Mesenchymal stem cell (in vitro differentiated cells and primary cell): ENCODE measurements around the gene ADD1.
A peak's percentile ranks its signal among the peaks of the same experiment; 100 is the strongest.

ENCODE experiments used
- DNase-seq: peaks from one replicate; pipeline ENCODE4 v3.0.0-alpha.2; 2013
- H2AFZ ChIP-seq: one replicate; pipeline ENCODE4 v1.6.1; 2013; ENCODE audit warnings: low read depth, mild to moderate bottlenecking, control low read depth, inconsistent platforms, low read length, moderate library complexity
- H2AK5ac ChIP-seq: 2 replicates; pipeline ENCODE4 v1.6.1; 2013; ENCODE audit warnings: low read length, moderate library complexity, mild to moderate bottlenecking, inconsistent platforms; ENCODE audit not compliant: severe bottlenecking
- H2BK120ac ChIP-seq: one replicate; pipeline ENCODE4 v1.6.1; 2013; ENCODE audit warnings: low read depth, mild to moderate bottlenecking, inconsistent platforms, low read length, moderate library complexity
- H2BK12ac ChIP-seq, 2 experiments: one replicate each; pipeline ENCODE4 v1.6.1; 2013; ENCODE audit warnings: inconsistent platforms in 2 of 2, low read length in 2 of 2, mild to moderate bottlenecking in 2 of 2, moderate library complexity in 2 of 2, control low read depth in 1 of 2
- H2BK15ac ChIP-seq: one replicate; pipeline ENCODE4 v1.6.1; 2013; ENCODE audit warnings: mild to moderate bottlenecking, low read depth, inconsistent platforms; ENCODE audit not compliant: poor library complexity, severe bottlenecking
- H2BK5ac ChIP-seq: 2 replicates; pipeline ENCODE4 v1.6.1; 2013; ENCODE audit warnings: low read depth, mild to moderate bottlenecking, low read length, control low read depth, inconsistent platforms; ENCODE audit not compliant: poor library complexity, severe bottlenecking
- H3K14ac ChIP-seq, 2 experiments: one replicate each; pipeline ENCODE4 v1.6.1; 2013; ENCODE audit warnings: inconsistent platforms in 2 of 2, low read length in 2 of 2, control low read depth in 1 of 2, mild to moderate bottlenecking in 1 of 2, moderate library complexity in 1 of 2
- H3K18ac ChIP-seq, 2 experiments: one replicate each; pipeline ENCODE4 v1.6.1; 2013; ENCODE audit warnings: inconsistent platforms in 2 of 2, low read length in 2 of 2, control low read depth in 1 of 2, low read depth in 1 of 2, mild to moderate bottlenecking in 1 of 2
- H3K23ac ChIP-seq, 2 experiments: one replicate each; pipeline ENCODE4 v1.6.1; 2013; ENCODE audit warnings: inconsistent platforms in 2 of 2, low read length in 2 of 2, mild to moderate bottlenecking in 2 of 2, moderate library complexity in 2 of 2, control low read depth in 1 of 2
- H3K27ac ChIP-seq: 2 replicates; pipeline ENCODE4 v1.5.1; 2013; ENCODE audit warnings: mild to moderate bottlenecking, moderate library complexity, low read length, control low read depth, inconsistent platforms; ENCODE audit not compliant: poor library complexity, severe bottlenecking
- H3K27me3 ChIP-seq, 2 experiments: 2 replicates each; pipeline versions ENCODE4 v1.6.1 to v1.7.0; 2013; ENCODE audit warnings: low read length in 2 of 2, mild to moderate bottlenecking in 2 of 2, moderate library complexity in 2 of 2, control low read depth in 1 of 2, inconsistent platforms in 1 of 2; ENCODE audit not compliant: control insufficient read depth in 1 of 2, insufficient read depth in 1 of 2
- H3K36me3 ChIP-seq, 2 experiments: 2 replicates each; pipeline versions ENCODE4 v1.6.1 to v1.7.0; 2013; ENCODE audit warnings: low read length in 2 of 2, control low read depth in 1 of 2, inconsistent platforms in 1 of 2, low read depth in 1 of 2, mild to moderate bottlenecking in 1 of 2; ENCODE audit not compliant: insufficient read depth in 2 of 2, control insufficient read depth in 1 of 2
- H3K4ac ChIP-seq, 2 experiments: one replicate each; pipeline ENCODE4 v1.6.1; 2013; ENCODE audit warnings: inconsistent platforms in 2 of 2, low read length in 2 of 2, mild to moderate bottlenecking in 2 of 2, moderate library complexity in 2 of 2, control low read depth in 1 of 2, low read depth in 1 of 2
- H3K4me1 ChIP-seq: 2 replicates; pipeline ENCODE4 v1.6.1; 2013; ENCODE audit warnings: low read depth, low read length, control low read depth; ENCODE audit not compliant: control insufficient read depth, insufficient read depth
- H3K4me2 ChIP-seq: 2 replicates; pipeline ENCODE4 v1.6.1; 2013; ENCODE audit warnings: low read length, mild to moderate bottlenecking, inconsistent platforms; ENCODE audit not compliant: poor library complexity, severe bottlenecking
- H3K4me3 ChIP-seq, 2 experiments: 2 replicates each; pipeline versions ENCODE4 v1.5.1 to v1.7.0; 2013; ENCODE audit warnings: low read length in 2 of 2, mild to moderate bottlenecking in 2 of 2, control low read depth in 1 of 2, low read depth in 1 of 2; ENCODE audit not compliant: insufficient read depth in 1 of 2
- H3K79me1 ChIP-seq: replicated peaks from 2 replicates; pipeline ENCODE4 v1.6.1; 2013; ENCODE audit warnings: mild to moderate bottlenecking, control low read depth, low read length, inconsistent platforms; ENCODE audit not compliant: poor library complexity, severe bottlenecking
- H3K9ac ChIP-seq: 2 replicates; pipeline ENCODE4 v1.7.0; 2013; ENCODE audit warnings: mild to moderate bottlenecking, low read length, moderate library complexity
- H3K9me3 ChIP-seq: 2 replicates; pipeline ENCODE4 v1.7.0; 2013; ENCODE audit warnings: mild to moderate bottlenecking, low read length; ENCODE audit not compliant: control insufficient read depth
- H4K8ac ChIP-seq: one replicate; pipeline ENCODE4 v1.6.1; 2013; ENCODE audit warnings: inconsistent platforms, mild to moderate bottlenecking, low read length, moderate library complexity
- H4K91ac ChIP-seq: one replicate; pipeline ENCODE4 v1.6.1; 2013; ENCODE audit warnings: mild to moderate bottlenecking, low read length, inconsistent platforms
- WGBS: methylation state at CpG from one replicate; pipeline ENCODE4 v1.1.7; 2013; ENCODE audit warnings: mixed read lengths; 5-methylcytosine and 5-hydroxymethylcytosine counted together

Gene ADD1

GRCh38 chr4:2867758-2868491, 24.3 kb downstream of the ADD1 start:
- H3K9ac ChIP-seq = peak overlapping the region; percentile 62
- peak overlapping the region; percentile 59 to 67 for H3K18ac ChIP-seq
- no peak overlapping the region for H3K4me2 ChIP-seq
- no peak overlapping the region for H3K27ac ChIP-seq
- peak; percentile 77 for DNase-seq
- no peak overlapping the region for H2BK12ac ChIP-seq
- H3K4me1 ChIP-seq = peaks cover 21% of the 10 kb centered on the region
- no peak overlapping the region for H3K14ac ChIP-seq
- H3K4me3 ChIP-seq = peak overlapping the region in 1 of 2 experiments; percentile 72
- H2BK120ac ChIP-seq = no peak overlapping the region
- H2AFZ ChIP-seq = no peak overlapping the region
- H2BK5ac ChIP-seq = no peak overlapping the region
- WGBS = 16% methylated on average over 10 of the region's 10 CpGs
- H2BK15ac ChIP-seq = no peak overlapping the region
- no peaks in the 10 kb centered on the region for H3K27me3 ChIP-seq
- H3K79me1 ChIP-seq = no peaks in the 10 kb centered on the region
- H3K9me3 ChIP-seq = no peaks in the 10 kb centered on the region
- no peak overlapping the region for H2AK5ac ChIP-seq
- peak overlapping the region in 1 of 2 experiments; percentile 42 for H3K4ac ChIP-seq
- H3K36me3 ChIP-seq = peaks cover 0 to 3% of the 10 kb centered on the region in 2 experiments
- no peak overlapping the region for H4K91ac ChIP-seq
- no peak overlapping the region for H4K8ac ChIP-seq
- no peak overlapping the region for H3K23ac ChIP-seq

GRCh38 chr4:2868877-2869487, 25.3 kb downstream of the ADD1 start:
- no peak overlapping the region for H4K91ac ChIP-seq
- H2AK5ac ChIP-seq = peak overlapping the region; percentile 33
- no peak overlapping the region for H3K23ac ChIP-seq
- H4K8ac ChIP-seq = peak overlapping the region; percentile 36
- peak overlapping the region in 1 of 2 experiments; percentile 12 for H3K18ac ChIP-seq
- H2BK12ac ChIP-seq = no peak overlapping the region
- no peak for DNase-seq
- no peaks in the 10 kb centered on the region for H3K9me3 ChIP-seq
- H3K27me3 ChIP-seq = no peaks in the 10 kb centered on the region
- H2AFZ ChIP-seq = no peak overlapping the region
- H3K27ac ChIP-seq = no peak overlapping the region
- H2BK120ac ChIP-seq = no peak overlapping the region
- peak overlapping the region in 1 of 2 experiments; percentile 42 for H3K4ac ChIP-seq
- H3K4me1 ChIP-seq = peaks cover 21% of the 10 kb centered on the region
- H3K4me2 ChIP-seq = no peak overlapping the region
- peak overlapping the region in 1 of 2 experiments; percentile 4 for H3K14ac ChIP-seq
- H3K36me3 ChIP-seq = peaks cover 0 to 3% of the 10 kb centered on the region in 2 experiments
- peak overlapping the region; percentile 62 for H3K9ac ChIP-seq
- 80% methylated on average over 12 of the region's 12 CpGs for WGBS
- H3K79me1 ChIP-seq = no peaks in the 10 kb centered on the region
- peak overlapping the region in 1 of 2 experiments; percentile 72 for H3K4me3 ChIP-seq
- no peak overlapping the region for H2BK5ac ChIP-seq
- H2BK15ac ChIP-seq = no peak overlapping the region

GRCh38 chr4:2869659-2870058, 26.0 kb downstream of the ADD1 start:
- Histone ChIP-seq H3K27ac (peak overlapping the region; percentile 66), H2AK5ac (no peak overlapping the region), H3K4ac (no peak overlapping the region), H3K27me3 (no peaks in the 10 kb centered on the region), H3K23ac (no peak overlapping the region), H2BK5ac (no peak overlapping the region), H2BK12ac (no peak overlapping the region), H3K79me1 (no peaks in the 10 kb centered on the region), H3K36me3 (peaks cover 0 to 3% of the 10 kb centered on the region in 2 experiments), H4K8ac (no peak overlapping the region), H3K4me3 (no peak overlapping the region), H3K4me2 (no peak overlapping the region), H2BK15ac (no peak overlapping the region), H2AFZ (no peak overlapping the region), H2BK120ac (no peak overlapping the region), H3K18ac (no peak overlapping the region), H3K9ac (peak overlapping the region; percentile 62), H3K4me1 (peaks cover 21% of the 10 kb centered on the region), H3K9me3 (no peaks in the 10 kb centered on the region), H4K91ac (no peak overlapping the region), H3K14ac (no peak overlapping the region)
- DNase-seq = no peak
- 89% methylated on average over 6 of the region's 6 CpGs for WGBS

GRCh38 chr4:2870082-2870481, 26.4 kb downstream of the ADD1 start:
- H3K23ac ChIP-seq = no peak overlapping the region
- no peak overlapping the region for H2BK12ac ChIP-seq
- no peak overlapping the region for H3K4ac ChIP-seq
- no peak overlapping the region for H4K8ac ChIP-seq
- peaks cover 0 to 3% of the 10 kb centered on the region in 2 experiments for H3K36me3 ChIP-seq
- no peak overlapping the region for H3K9ac ChIP-seq
- no peak overlapping the region for H2BK15ac ChIP-seq
- no peak overlapping the region for H2BK120ac ChIP-seq
- no peak overlapping the region for H2AFZ ChIP-seq
- 100% methylated on average over 2 of the region's 2 CpGs for WGBS
- H4K91ac ChIP-seq = no peak overlapping the region
- H3K9me3 ChIP-seq = no peaks in the 10 kb centered on the region
- peaks cover 21% of the 10 kb centered on the region for H3K4me1 ChIP-seq
- H3K4me2 ChIP-seq = no peak overlapping the region
- H3K4me3 ChIP-seq = no peak overlapping the region
- no peak overlapping the region for H3K14ac ChIP-seq
- no peaks in the 10 kb centered on the region for H3K79me1 ChIP-seq
- no peak overlapping the region for H2AK5ac ChIP-seq
- no peak for DNase-seq
- H3K27ac ChIP-seq = peak overlapping the region; percentile 66
- no peak overlapping the region for H2BK5ac ChIP-seq
- no peak overlapping the region for H3K18ac ChIP-seq
- no peaks in the 10 kb centered on the region for H3K27me3 ChIP-seq
